Measurements from ENCODE around the gene CACNA2D3.

Gene CACNA2D3

GRCh38 chr3:54835701-54836100 lies 713.3 kb downstream of the CACNA2D3 start:
- DNase-seq: no peak

- DNase-seq: no peak
These were observed 714.5 kb downstream of the CACNA2D3 start for GRCh38 chr3:54836871-54837270.

DNA sequence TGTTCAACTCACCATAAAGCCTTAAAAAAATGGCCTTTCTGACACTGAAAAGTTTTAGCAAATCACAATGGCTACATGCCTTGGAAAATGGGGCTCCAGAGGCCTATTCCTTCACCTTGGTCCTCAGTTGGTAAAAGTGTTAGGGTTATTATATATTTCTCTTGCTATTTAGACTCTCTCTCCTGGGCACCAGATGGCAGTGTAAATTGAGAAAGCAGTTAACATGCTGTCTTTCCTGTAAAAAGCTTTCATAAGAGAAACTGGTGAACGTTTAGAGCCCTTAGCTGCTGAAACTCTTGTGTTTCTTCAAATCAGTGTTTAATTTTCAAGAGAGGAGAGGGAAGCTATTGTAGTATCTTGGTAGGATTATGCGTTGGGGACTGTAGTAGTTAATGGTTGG lies 715.6 kb downstream of the CACNA2D3 start:
- no peak for DNase-seq

DNA sequence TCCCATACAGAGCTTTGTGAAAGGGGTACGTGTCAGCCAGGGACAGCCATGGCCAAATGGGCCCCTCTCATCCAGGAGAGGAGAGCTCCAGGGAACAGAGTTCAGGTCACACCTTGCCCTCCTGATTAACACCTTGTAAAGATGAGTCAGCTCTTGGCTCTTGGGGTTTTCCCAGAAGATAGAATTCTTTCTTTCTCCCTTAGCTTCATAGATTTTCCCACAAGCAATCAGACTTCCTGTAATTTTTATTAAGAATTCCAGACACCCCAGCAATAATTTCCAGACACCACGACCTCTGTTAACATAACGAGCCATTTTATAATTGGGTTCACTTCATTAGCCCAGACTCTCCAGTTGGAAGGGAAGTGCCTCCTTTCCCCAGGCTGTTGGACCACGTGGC lies 719.1 kb downstream of the CACNA2D3 start:
- no peak for DNase-seq

DNA sequence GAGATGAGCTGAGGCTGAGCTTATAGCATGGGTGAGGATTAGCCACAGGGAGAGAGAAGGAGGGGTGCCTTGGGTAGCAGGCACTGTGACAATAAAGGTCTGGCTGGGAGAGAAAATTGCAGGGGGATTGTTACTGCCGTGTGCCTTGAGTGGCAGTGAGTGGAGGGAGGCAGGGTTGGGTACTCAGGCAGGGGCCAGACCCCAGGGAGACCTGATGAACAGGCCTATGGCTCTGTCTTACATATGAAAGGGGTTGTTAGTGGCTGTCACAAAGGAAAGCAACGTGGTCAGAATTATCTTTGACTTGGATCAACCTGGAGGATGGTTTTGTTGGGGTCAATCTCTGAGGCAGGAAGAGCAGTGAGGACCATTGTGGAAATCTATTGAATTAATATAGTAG lies 721.0 kb downstream of the CACNA2D3 start:
- DNase-seq: no peak

GRCh38 chr3:54844211-54844610 lies 721.9 kb downstream of the CACNA2D3 start:
- no peak for DNase-seq

- no peak for DNase-seq
These were observed 722.7 kb downstream of the CACNA2D3 start for GRCh38 chr3:54845011-54845410.

- no peak for DNase-seq
These were observed 723.2 kb downstream of the CACNA2D3 start for GRCh38 chr3:54845551-54845950.

DNA sequence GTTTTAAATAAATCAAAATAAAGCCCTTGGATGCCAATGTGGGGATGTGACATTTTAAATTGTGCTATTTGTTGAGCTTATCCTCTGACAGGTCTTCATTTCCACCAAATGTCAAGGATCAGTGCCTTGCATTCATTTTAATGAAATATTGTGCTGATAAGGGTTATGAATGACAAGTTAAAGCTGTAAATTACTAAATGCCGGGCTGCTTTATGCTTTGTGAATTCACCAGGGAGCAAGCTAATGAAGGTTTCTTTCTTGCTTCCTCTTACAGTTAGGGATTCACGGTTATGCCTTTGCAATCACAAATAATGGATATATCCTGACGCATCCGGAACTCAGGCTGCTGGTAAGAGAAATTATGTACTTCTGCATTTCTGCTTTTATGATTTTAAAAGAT lies 723.8 kb downstream of the CACNA2D3 start:
- no peak for DNase-seq

- DNase-seq: no peak
These were observed 725.0 kb downstream of the CACNA2D3 start for GRCh38 chr3:54847361-54847760.

DNA sequence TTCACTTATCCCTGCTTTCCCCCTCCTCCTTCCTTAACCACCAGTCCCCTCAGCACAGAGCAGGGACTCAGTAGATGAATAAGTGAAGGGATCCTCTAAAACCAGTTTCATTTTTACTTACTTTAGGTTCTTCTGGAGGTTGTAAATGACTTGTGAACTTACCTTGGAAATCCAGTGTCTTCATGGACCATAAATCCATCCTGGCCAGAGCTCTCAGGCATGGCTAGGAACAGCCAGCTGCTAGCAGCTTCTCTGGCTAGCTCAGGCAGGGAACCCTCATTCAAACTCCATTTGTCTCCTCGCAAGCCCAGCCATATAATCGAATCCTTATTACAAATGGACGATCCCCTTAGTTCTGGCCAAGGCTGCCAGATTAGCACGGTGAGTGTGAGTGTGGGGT lies 727.0 kb downstream of the CACNA2D3 start:
- no peak for DNase-seq

DNA sequence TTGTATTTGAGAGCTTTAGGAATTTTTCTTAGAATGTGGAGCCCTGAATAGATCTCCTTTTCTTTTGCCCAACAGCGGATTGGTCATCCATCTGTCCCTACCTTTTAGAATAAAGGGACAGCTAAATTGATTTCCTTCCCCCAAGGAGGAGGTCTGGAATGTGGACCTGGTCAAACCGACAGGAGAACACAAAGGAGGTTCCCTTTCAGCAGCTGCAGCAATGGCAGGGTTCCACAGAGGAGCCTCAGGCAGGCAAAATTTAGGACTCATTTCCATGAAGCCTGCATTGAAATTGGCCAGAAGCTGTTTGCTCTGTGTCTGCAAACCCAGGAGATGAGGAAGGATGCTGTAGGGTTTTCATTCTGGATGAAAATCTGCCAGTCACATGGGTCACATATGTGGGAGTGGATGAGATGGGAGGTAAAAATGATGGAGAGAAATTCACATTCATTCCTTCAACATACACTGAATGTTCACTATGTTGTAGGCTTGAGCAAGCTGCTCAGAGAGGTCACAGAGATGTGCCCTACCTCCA lies 728.2 kb downstream of the CACNA2D3 start:
- no peak for DNase-seq

DNA sequence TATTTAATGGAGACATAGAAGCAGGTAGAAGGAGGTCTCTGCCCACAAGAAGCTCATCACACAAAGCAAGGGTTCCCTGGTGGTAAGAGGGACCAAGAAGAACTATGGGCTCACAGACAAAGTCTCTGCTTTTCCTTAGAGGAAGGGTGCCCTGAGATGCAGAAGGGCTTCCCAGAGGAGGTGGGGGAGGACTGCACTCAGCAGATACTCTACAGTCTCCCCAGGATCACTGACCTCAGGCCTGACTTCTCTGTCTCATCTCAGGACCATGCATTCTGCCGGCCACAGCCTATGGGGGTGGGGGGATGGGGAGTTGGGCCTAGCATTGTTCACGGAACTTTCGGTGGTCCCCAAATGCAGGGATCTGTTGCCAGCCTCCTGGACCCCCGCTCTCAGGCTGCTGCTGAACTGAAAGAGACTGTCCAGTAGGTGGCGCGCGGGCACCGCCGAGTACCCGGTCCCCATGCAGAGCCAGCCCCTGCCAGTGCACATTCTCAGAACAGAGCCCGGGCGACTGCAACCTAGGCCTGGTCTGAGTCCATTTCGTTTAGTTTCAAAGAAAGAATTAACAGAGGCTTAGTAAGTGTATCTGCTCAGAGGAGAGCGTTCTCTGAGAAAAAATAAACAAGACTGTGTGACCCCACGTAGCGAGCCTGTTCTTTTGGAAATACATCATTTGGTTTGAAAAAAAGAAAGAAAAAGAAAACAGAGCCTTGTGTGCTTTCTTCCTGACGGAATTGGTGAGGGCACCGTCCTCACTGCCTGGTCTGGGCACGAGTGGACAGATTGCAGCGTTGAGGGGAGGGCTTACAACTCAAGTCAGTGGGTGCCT lies 731.4 kb downstream of the CACNA2D3 start:
- DNase-seq: no peak

GRCh38 chr3:54856271-54856670 lies 733.9 kb downstream of the CACNA2D3 start:
- no peak for DNase-seq

DNA sequence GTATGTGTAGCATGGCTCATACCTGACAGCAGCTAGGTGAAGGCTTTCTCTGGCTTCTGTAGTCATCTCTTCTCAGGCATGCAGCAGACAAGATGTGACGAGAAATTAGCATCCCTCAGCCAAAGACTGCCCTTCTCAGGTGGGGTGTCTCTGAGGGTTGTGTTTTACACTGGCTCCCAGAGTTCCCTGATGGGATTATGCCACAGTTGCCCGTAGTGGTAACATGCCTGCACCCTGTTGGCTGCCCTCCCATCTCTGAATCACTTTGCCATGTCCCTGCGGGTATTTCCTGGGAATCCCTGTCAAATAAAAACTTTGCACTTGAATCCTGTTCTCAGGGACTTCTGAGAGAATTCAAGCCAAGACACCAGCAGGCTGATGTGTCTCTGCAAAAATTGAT lies 735.0 kb downstream of the CACNA2D3 start:
- no peak for DNase-seq

DNA sequence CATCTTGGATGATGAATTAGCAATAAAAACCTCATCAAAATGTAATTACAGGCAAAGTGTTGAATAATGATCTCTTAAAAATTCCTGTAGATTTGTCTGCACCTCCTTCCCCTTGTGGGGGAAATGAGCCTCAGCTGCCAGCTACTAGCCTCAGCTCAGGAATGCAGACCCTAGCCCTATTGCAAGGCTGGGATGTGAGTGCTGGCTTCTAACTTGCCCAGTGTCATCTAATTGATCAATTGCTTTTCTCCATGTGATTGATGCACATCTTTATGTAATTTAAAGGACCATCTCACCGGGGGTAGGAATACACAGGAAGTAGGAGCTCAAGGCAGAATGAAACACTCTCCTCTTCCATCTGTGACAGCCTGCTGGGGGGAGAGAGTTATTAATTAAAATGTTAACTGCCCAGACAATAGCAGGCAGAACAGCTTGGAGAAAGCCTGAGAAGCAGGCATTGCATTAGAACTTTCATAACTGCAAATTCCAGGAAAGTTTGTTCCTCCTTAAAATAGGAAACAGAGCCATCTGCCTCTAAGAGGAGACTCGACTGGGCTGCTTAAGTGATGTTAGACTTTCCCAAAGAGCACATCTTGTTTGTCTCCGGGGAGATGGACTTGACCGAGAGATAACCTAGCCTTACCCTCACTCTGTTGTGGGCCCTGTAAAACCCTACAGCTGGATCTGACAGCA lies 735.9 kb downstream of the CACNA2D3 start:
- DNase-seq: no peak

DNA sequence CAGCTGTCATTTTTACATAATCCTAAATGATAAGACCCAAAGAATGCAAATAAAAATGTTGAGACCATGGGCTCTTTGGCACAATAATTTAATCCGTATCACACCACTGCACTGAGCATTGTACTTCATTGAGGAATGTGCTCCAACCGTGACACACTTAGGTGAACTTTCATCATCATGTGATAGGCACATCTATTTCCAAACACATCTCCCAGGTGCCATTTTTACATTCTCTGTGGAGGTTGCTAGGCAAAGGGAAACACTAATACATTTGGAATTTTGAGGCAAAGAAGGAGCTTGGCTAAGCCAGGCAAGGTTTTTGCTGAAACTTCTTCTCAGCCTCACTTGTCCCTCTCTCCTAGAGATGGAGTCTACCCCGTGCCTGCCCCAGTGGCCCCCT lies 736.8 kb downstream of the CACNA2D3 start:
- DNase-seq: no peak

- DNase-seq: no peak
These were observed 739.1 kb downstream of the CACNA2D3 start for GRCh38 chr3:54861248-54862067.

DNA sequence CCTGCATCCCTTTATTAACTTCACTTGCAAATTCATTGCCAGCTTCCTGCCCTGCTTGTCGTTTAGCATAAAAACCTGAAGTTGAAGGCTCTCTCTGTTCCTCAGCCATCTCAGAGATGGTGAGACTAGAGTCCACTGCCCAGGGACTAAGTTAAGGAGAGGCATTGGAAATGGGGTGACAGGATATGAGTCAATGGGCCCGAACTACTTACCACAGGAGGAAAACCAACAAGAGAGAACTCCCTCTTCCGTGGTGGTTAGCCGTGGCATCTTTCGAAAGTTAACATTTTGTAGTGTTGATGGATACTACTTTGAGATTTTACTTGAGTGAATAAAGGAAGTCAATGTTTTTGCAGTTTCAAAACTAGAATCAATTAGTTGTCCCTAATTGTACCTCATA lies 740.2 kb downstream of the CACNA2D3 start:
- DNase-seq: no peak

DNA sequence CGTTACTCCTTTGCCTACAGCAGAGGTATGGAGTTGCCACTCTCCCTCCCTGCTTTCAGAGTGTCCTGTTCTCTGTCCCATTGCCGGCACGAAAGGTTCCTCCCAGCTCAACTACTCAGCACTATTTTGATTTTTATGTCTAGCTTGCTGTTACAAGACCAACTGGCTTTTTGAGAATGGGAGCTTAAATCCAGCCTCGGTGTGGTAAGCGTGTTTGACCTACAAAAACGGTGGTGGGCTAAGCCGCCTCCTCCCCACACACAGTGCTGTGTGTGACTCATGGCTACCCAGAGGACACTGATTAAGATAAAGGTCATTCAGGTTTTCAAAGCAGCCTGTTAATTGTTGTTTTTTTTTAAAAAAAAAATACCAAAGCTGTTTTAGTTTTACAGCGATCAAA lies 741.0 kb downstream of the CACNA2D3 start:
- DNase-seq: no peak

DNA sequence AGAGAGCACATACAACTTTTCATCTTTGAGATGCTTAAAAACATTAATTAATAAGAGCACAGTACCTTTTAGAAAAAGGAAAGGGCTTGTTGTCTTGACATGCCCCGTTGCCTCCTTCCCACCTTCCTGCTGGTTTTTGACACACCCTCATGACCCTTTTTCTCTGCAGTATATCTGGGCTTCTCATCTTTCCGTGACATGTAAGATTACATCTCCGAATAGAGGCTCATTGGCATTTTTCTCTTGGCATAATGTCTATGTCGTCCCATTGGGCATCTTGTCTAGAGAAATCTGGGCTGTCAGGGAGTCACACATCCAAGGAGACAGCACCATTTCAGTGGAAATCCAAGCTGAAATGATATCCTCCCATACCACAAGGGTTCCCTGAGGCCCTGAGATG lies 741.4 kb downstream of the CACNA2D3 start:
- DNase-seq: no peak

DNA sequence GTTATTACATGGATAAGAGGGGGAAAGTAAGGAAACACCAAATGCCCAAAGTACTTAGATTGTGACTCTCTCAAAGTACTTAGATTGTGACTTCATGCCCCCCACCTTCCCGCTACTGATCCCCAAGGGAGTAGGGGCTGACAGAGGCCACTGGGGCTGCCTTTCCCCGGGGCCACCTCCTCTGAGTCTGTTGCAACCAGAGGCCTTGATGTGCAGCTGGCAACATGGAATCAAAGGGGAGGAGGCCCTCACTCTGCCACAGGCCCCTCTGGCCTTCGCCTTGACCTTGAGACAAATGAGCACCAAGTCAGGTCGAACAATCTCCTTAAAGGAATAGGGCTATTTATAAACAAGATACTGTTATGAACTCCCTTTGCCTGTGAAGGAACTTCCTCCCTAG lies 743.0 kb downstream of the CACNA2D3 start:
- DNase-seq: no peak

DNA sequence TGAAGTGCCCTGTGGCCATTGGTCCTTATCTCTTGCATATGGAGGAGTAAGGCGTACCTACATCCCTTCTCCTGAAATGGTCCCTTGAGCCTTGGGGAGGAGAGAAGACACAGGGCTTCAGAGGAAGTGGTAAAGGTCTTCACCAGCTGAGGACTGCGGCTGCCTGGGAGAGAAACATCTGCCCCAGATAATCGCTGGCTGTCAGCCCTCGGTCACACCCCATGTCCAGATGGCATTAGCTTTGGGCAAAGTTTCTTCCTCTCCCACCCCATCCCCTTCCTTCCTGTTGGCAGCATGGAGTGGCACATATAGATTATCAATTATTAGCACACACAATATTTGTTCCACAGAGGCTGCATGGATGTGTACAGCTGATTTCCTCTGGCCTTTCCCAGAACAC lies 743.9 kb downstream of the CACNA2D3 start:
- no peak for DNase-seq

Data from GF-D8 (cell line).